SU-DHL-6 (cell line): Measurements from ENCODE around the gene C11orf97.
A peak's percentile ranks its signal among the peaks of the same experiment; 100 is the strongest.

Experiments
- H2AFZ ChIP-seq: fragments of 200-600 bp; sonication (generic); 2 replicates; pipeline ENCODE4 v1.6.1; 2014; ENCODE audit warnings: low read depth, mild to moderate bottlenecking, moderate library complexity, mixed read lengths, antibody characterized with exemption, low read length; ENCODE audit not compliant: severe bottlenecking
- H3F3A ChIP-seq: fragments of 200-600 bp; shearing (Covaris generic); 2 replicates; pipeline ENCODE4 v1.6.0; 2016; ENCODE audit warnings: antibody characterized with exemption, mild to moderate bottlenecking; ENCODE audit not compliant: insufficient read depth
- H3K27ac ChIP-seq: fragments of 200-600 bp; sonication (generic); 2 replicates; pipeline ENCODE4 v1.5.1; 2016; ENCODE audit warnings: low read depth, mild to moderate bottlenecking, low read length, moderate library complexity, mixed read lengths
- H3K27me3 ChIP-seq: fragments of 200-600 bp; sonication (generic), shearing (Covaris generic); 2 replicates; pipeline ENCODE4 v1.6.0; 2014; ENCODE audit warnings: mild to moderate bottlenecking, low read length
- H3K36me3 ChIP-seq: fragments of 200-600 bp; sonication (generic); 2 replicates; pipeline ENCODE4 v1.6.1; 2014; ENCODE audit warnings: mild to moderate bottlenecking, low read length, mixed read lengths
- H3K4me2 ChIP-seq: fragments of 300-600, 200-600 bp; shearing (Covaris generic), sonication (generic); 2 replicates; pipeline ENCODE4 v1.6.0; 2014; ENCODE audit warnings: low read length, low read depth, mild to moderate bottlenecking; ENCODE audit not compliant: poor library complexity, severe bottlenecking
- H3K4me3 ChIP-seq: fragments of 200-600 bp; sonication (generic); 2 replicates; pipeline ENCODE4 v1.5.1; 2014; ENCODE audit warnings: antibody characterized with exemption, low read length, mild to moderate bottlenecking, mixed read lengths; ENCODE audit not compliant: insufficient read depth, poor library complexity, severe bottlenecking
- H3K79me2 ChIP-seq: fragments of 200-600 bp; sonication (generic); 2 replicates; pipeline ENCODE4 v1.6.1; 2014; ENCODE audit warnings: mild to moderate bottlenecking, low read length, moderate library complexity; ENCODE audit not compliant: insufficient read depth
- H3K9ac ChIP-seq: fragments of 200-600 bp; sonication (generic); 2 replicates; pipeline ENCODE4 v1.7.0; 2014; ENCODE audit warnings: mild to moderate bottlenecking, low read length
- H3K9me2 ChIP-seq: fragments of 200-600 bp; sonication (generic); replicated peaks from 2 replicates; pipeline ENCODE4 v1.6.1; 2014; ENCODE audit warnings: low read length; ENCODE audit not compliant: insufficient read depth
- H3K9me3 ChIP-seq: fragments of 200-600 bp; sonication (generic); 2 replicates; pipeline ENCODE4 v1.6.1; 2014; ENCODE audit warnings: low read length, mixed read lengths; ENCODE audit not compliant: insufficient read depth
- H4K20me1 ChIP-seq: fragments of 200-600 bp; sonication (generic); 2 replicates; pipeline ENCODE4 v1.6.1; 2014; ENCODE audit warnings: low read depth, mild to moderate bottlenecking, antibody characterized with exemption, low read length, moderate library complexity, mixed read lengths
- EZH2phosphoT487 ChIP-seq: fragments of 200-600 bp; sonication (generic), shearing (Covaris generic); conservative IDR thresholded peaks from 2 replicates; pipeline ENCODE4 v1.6.1; 2018; ENCODE audit warnings: mild to moderate bottlenecking, antibody characterized with exemption, low read length, moderate library complexity, mixed read lengths
- TF ChIP-seq, protein P1 (sequence below): fragments of 200-600 bp; sonication (generic); IDR thresholded peaks from one replicate; pipeline ENCODE4 v1.5.1; 2017; ENCODE audit warnings: antibody characterized with exemption, mild to moderate bottlenecking, low read length, moderate library complexity; ENCODE audit not compliant: insufficient read depth, poor library complexity, severe bottlenecking

The C11orf97 gene

DNA sequence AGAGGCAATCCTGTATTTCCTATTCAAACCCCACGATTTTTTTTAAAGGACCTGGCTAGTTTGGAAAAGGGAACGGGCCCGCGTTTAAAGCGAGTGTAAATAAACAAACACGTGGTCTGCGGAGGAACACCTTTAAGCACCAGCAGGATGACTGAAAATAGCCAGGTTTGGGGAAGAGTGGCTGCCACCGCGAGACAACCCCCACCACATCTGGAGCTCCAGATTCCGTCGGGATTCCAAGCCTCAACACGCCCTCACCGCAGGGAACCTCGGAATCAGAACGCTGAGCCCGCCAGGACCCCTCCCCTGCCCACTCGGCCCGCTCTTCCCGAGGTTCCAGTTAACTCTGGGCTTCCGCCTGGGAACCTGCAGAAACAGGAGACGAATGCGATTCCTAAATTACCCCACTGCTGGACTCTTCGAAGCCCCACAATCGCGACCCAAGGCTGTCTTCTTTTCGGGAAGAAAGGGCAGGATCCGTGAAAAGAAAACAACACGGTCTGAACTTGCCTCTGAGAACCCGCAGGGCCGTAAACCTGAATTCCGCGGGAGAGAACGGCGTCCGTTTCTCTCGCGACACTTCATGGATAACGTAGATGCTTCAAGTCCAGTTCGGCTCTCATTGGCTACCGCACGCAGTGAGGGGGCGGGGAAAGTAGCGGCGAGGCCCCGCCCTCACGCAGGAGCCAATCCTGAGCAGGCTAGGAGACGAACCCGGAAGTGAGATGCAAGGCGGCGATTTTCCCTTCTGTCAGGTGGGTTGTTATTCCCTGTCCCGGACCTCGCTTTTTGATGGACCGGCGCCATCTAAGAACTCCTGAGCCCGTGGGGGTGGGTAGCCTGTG, 18.8 kb upstream of the C11orf97 start, which contains the start of the genes ANKRD49 and MRE11:
TSS of gene ANKRD49 (plus strand) at position 704 of the 845 bp plus-strand sequence. CDS start 2,710 bp downstream, outside the sequence.
TSS of gene MRE11 (minus strand) at position 564 of the 845 bp plus-strand sequence. CDS start 1,043 bp downstream, outside the sequence.
- H3K9ac ChIP-seq, result peak within 1 kb of the TSS; percentile 79
- no peaks in the 10 kb centered on the region for H3K27me3 ChIP-seq
- H3F3A ChIP-seq, result 0 out of 2 replicates have a peak, but pooled peaks cover 4% of the 10 kb centered on the region
- H3K4me2 ChIP-seq, result peak within 1 kb of the TSS; percentile 95
- H3K9me3 ChIP-seq, result no peaks in the 10 kb centered on the region
- H3K4me3 ChIP-seq, result peak within 1 kb of the TSS; percentile 92
- no peaks in the 10 kb centered on the region for H3K9me2 ChIP-seq
- H3K27ac ChIP-seq, result peak within 1 kb of the TSS; percentile 45
- peaks cover 48% of the 10 kb centered on the region for H3K79me2 ChIP-seq
- no peak for TF ChIP-seq EZH2phosphoT487
- TF ChIP-seq, protein P1, sequence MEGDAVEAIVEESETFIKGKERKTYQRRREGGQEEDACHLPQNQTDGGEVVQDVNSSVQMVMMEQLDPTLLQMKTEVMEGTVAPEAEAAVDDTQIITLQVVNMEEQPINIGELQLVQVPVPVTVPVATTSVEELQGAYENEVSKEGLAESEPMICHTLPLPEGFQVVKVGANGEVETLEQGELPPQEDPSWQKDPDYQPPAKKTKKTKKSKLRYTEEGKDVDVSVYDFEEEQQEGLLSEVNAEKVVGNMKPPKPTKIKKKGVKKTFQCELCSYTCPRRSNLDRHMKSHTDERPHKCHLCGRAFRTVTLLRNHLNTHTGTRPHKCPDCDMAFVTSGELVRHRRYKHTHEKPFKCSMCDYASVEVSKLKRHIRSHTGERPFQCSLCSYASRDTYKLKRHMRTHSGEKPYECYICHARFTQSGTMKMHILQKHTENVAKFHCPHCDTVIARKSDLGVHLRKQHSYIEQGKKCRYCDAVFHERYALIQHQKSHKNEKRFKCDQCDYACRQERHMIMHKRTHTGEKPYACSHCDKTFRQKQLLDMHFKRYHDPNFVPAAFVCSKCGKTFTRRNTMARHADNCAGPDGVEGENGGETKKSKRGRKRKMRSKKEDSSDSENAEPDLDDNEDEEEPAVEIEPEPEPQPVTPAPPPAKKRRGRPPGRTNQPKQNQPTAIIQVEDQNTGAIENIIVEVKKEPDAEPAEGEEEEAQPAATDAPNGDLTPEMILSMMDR, result no peak
- H2AFZ ChIP-seq, result peak within 1 kb of the TSS; percentile 88
- H4K20me1 ChIP-seq, result peaks cover 10% of the 10 kb centered on the region; the same call in 1 of the 2 replicates
- peaks cover 28% of the 10 kb centered on the region; the same call in 1 of the 2 replicates for H3K36me3 ChIP-seq

DNA sequence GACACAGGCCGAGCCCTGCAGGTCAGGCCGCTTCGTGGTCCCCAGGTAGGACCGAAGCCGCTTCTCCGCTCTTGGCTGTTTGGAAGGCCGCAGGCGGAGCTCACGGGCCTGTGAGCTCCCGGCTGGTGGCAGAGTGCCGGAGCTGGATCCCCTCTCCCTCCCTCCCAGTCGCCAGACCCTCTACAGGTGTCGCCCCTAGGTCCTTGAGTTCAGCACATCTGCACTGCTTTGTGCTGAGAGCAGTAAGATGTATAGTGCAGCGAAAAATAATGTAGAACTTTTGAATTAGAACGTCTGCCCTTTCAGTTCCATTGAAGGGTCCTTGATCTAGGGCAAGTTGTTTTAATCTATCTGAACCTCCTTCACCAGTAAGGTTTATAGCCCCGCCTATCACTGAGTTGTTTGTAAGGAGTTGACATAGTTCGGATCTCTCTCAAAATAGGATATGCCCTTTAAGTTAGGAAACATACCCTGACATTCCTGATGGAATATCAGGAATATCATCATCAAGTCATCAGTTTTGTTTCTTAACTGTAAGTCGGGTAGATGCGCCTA, 18.1 kb upstream of the C11orf97 start:
- Histone ChIP-seq H2AFZ (peak overlapping the region; percentile 78), H3K9me3 (no peaks in the 10 kb centered on the region), H3K4me3 (peak overlapping the region; percentile 92)

DNA sequence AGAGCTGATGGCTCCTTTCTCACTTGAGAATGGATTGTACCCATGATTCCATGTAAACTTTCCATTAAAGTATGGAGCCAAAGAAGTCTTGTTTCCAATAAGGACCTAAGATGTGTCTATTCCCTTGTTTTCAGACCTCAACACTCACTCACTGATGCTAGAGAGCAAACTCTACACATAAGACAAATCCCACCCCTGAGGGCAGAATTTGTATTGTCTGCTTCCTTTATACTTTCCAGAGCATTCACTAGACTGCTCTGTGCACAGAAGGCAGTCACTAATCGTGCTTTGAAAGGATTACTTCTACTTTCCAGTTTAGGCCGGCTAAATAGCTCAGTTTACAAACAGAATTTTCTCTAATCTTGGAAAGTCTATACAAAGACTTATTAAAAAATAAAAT, 12.1 kb upstream of the C11orf97 start:
- no peak for TF ChIP-seq EZH2phosphoT487
- TF ChIP-seq, protein P1, result no peak
- Histone ChIP-seq H3K9me2 (no peaks in the 10 kb centered on the region), H3K4me2 (no peak overlapping the region), H3K9me3 (no peaks in the 10 kb centered on the region), H3F3A (peaks cover 4% of the 10 kb centered on the region; the same call in 1 of the 2 replicates), H3K36me3 (peaks cover 21% of the 10 kb centered on the region; the same call in 1 of the 2 replicates), H3K27ac (no peak overlapping the region), H3K27me3 (no peaks in the 10 kb centered on the region), H4K20me1 (0 out of 2 replicates have a peak, but pooled peaks cover 5% of the 10 kb centered on the region), H3K9ac (no peak overlapping the region), H3K4me3 (no peak overlapping the region), H3K79me2 (peaks cover 8% of the 10 kb centered on the region), H2AFZ (no peak overlapping the region)

More for the DNA sequence above, 18.1 kb upstream of the C11orf97 start:
- no peaks in the 10 kb centered on the region for H3K9me2 ChIP-seq
- peaks cover 25% of the 10 kb centered on the region; the same call in 1 of the 2 replicates for H3K36me3 ChIP-seq
- H3K9ac ChIP-seq, result peak overlapping the region; percentile 79
- H4K20me1 ChIP-seq, result peaks cover 10% of the 10 kb centered on the region; the same call in 1 of the 2 replicates
- H3K27me3 ChIP-seq, result no peaks in the 10 kb centered on the region
- TF ChIP-seq EZH2phosphoT487, result no peak
- TF ChIP-seq, protein P1, result no peak
- peak overlapping the region; percentile 92 for H3K4me2 ChIP-seq
- H3F3A ChIP-seq, result 0 out of 2 replicates have a peak, but pooled peaks cover 4% of the 10 kb centered on the region
- 0 out of 2 replicates have a peak overlapping the region, but pooled peaks have one; percentile 8 for H3K27ac ChIP-seq
- peaks cover 48% of the 10 kb centered on the region for H3K79me2 ChIP-seq
